ENCODE measurements around the gene EML1.

EML1 gene

GRCh38 chr14:99795046-99795445, 1.8 kb downstream of the EML1 start:
- Histone ChIP-seq H3K36me3 (ENCODE audit: insufficient read depth, low read length) (no peaks in the 10 kb centered on the region), H3K27me3 (ENCODE audit: insufficient read depth, low read length) (peaks cover 7% of the 10 kb centered on the region; the same call in 1 of the 2 replicates), H3K9me3 (ENCODE audit: insufficient read depth, low read depth, low read length) (no peaks in the 10 kb centered on the region), H3K9ac (ENCODE audit: low read depth, low read length) (no peak overlapping the region), H3K4me3 (ENCODE audit: low read length) (peak overlapping the region; percentile 80; the same call in 1 of the 2 replicates), H3K4me1 (ENCODE audit: insufficient read depth, low read length) (peaks cover 15% of the 10 kb centered on the region), H3K27ac (ENCODE audit: low read depth, low read length) (no peak overlapping the region)
- WGBS: 88% methylated on average over 4 of the region's 4 CpGs

DNA sequence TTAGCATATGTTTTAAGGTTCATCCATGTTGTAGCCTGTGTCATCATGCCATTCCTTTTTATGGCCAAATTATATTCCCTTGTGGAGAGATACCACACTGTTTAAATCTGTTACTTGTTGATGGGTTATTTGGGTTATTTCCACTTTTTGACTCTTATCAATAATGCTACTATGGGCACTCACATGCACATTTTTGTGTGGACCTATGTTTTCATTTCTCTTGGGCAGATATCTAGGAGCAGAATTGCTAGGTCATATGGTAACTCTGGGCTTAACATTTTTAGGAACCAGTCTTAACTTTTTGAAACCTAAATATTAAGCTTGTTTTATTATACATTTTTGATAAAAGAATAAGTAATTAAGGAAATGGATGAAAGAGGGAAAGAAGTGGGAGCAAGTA, 4.0 kb downstream of the EML1 start:
- Histone ChIP-seq H3K4me1 (ENCODE audit: insufficient read depth, low read length) (peaks cover 21% of the 10 kb centered on the region), H3K27me3 (ENCODE audit: insufficient read depth, low read length) (peaks cover 6% of the 10 kb centered on the region; the same call in 1 of the 2 replicates), H3K36me3 (ENCODE audit: insufficient read depth, low read length) (no peaks in the 10 kb centered on the region), H3K27ac (ENCODE audit: low read depth, low read length) (no peak overlapping the region), H3K4me3 (ENCODE audit: low read length) (no peak overlapping the region), H3K9me3 (ENCODE audit: insufficient read depth, low read depth, low read length) (no peaks in the 10 kb centered on the region), H3K9ac (ENCODE audit: low read depth, low read length) (no peak overlapping the region)

DNA sequence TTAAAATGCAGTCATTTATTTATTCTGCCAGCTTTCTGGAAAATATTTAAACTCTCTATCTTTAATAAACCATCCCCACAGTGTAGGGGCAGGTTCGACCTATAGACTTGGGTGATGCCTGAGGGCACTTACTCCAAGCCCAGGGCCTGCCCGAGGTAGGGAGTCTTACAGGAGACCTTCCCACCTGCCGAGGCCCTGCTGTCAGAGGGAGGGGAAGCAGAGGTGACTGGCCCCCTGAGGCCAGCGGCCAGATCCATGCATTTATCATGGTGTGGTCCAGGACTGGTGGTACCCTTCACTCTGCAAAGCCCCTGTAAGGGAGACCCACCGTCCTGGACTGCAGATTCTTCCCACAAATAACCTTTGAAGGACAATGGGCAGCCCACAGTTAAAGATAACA, 7.6 kb downstream of the EML1 start:
- Histone ChIP-seq H3K9me3 (ENCODE audit: insufficient read depth, low read depth, low read length) (no peaks in the 10 kb centered on the region), H3K4me1 (ENCODE audit: insufficient read depth, low read length) (peaks cover 20% of the 10 kb centered on the region; the same call in 1 of the 2 replicates), H3K9ac (ENCODE audit: low read depth, low read length) (no peak overlapping the region), H3K27ac (ENCODE audit: low read depth, low read length) (no peak overlapping the region), H3K4me3 (ENCODE audit: low read length) (no peak overlapping the region), H3K27me3 (ENCODE audit: insufficient read depth, low read length) (no peaks in the 10 kb centered on the region), H3K36me3 (ENCODE audit: insufficient read depth, low read length) (no peaks in the 10 kb centered on the region)
- 66% methylated on average over 5 of the region's 5 CpGs for WGBS

- 89% methylated on average over 13 of the region's 13 CpGs for WGBS
- no peak overlapping the region for H3K4me3 ChIP-seq (ENCODE audit: low read length)
- peaks cover 20% of the 10 kb centered on the region; the same call in 1 of the 2 replicates for H3K4me1 ChIP-seq (ENCODE audit: insufficient read depth, low read length)
- no peaks in the 10 kb centered on the region for H3K36me3 ChIP-seq (ENCODE audit: insufficient read depth, low read length)
- no peak overlapping the region for H3K9ac ChIP-seq (ENCODE audit: low read depth, low read length)
- H3K27me3 ChIP-seq (ENCODE audit: insufficient read depth, low read length): no peaks in the 10 kb centered on the region
- no peak overlapping the region for H3K27ac ChIP-seq (ENCODE audit: low read depth, low read length)
- H3K9me3 ChIP-seq (ENCODE audit: insufficient read depth, low read depth, low read length): no peaks in the 10 kb centered on the region
These were observed 9.3 kb downstream of the EML1 start for GRCh38 chr14:99802301-99803105.

DNA sequence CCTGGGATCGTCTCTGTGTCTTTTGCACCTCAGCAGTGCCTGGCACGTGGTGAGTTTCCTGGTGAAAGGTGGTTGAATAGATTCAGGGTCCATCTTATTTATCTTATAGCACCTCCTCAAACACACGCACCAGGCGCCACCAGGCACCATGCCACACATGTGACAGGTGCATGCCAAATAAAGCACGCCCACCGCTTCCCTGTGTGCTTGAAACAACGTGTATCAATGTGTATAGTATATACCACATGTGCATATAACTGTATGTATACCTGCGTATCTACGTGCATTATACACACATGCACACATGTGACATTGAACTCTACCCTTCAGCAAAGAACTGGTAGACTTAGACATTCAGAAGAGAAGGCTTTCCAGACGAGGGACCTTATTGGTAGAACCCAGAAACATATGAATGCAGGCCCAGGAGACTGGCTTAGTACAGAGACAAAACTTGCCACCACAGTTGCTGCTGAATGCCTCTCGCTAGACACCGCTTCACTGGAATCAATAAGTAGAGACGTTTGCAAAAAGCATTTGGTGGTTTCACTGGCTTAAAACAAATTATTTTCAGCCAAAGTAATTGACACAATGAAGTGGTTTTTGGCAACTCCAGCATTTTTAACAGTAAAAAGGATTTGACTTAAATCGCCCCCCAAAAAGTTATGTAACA, 10.0 kb downstream of the EML1 start:
- Histone ChIP-seq H3K36me3 (ENCODE audit: insufficient read depth, low read length) (no peaks in the 10 kb centered on the region), H3K27ac (ENCODE audit: low read depth, low read length) (no peak overlapping the region), H3K9ac (ENCODE audit: low read depth, low read length) (no peak overlapping the region), H3K27me3 (ENCODE audit: insufficient read depth, low read length) (no peaks in the 10 kb centered on the region), H3K4me3 (ENCODE audit: low read length) (no peak overlapping the region), H3K4me1 (ENCODE audit: insufficient read depth, low read length) (peaks cover 25% of the 10 kb centered on the region), H3K9me3 (ENCODE audit: insufficient read depth, low read depth, low read length) (no peaks in the 10 kb centered on the region)
- 94% methylated on average over 13 of the region's 14 CpGs for WGBS

- peaks cover 25% of the 10 kb centered on the region for H3K4me1 ChIP-seq (ENCODE audit: insufficient read depth, low read length)
- no peak overlapping the region for H3K9ac ChIP-seq (ENCODE audit: low read depth, low read length)
- no peak overlapping the region for H3K27ac ChIP-seq (ENCODE audit: low read depth, low read length)
- H3K9me3 ChIP-seq (ENCODE audit: insufficient read depth, low read depth, low read length): no peaks in the 10 kb centered on the region
- H3K36me3 ChIP-seq (ENCODE audit: insufficient read depth, low read length): no peaks in the 10 kb centered on the region
- WGBS: 93% methylated on average over 6 of the region's 6 CpGs
- H3K27me3 ChIP-seq (ENCODE audit: insufficient read depth, low read length): no peaks in the 10 kb centered on the region
- H3K4me3 ChIP-seq (ENCODE audit: low read length): no peak overlapping the region
These were observed 10.6 kb downstream of the EML1 start for GRCh38 chr14:99803803-99804202.

DNA sequence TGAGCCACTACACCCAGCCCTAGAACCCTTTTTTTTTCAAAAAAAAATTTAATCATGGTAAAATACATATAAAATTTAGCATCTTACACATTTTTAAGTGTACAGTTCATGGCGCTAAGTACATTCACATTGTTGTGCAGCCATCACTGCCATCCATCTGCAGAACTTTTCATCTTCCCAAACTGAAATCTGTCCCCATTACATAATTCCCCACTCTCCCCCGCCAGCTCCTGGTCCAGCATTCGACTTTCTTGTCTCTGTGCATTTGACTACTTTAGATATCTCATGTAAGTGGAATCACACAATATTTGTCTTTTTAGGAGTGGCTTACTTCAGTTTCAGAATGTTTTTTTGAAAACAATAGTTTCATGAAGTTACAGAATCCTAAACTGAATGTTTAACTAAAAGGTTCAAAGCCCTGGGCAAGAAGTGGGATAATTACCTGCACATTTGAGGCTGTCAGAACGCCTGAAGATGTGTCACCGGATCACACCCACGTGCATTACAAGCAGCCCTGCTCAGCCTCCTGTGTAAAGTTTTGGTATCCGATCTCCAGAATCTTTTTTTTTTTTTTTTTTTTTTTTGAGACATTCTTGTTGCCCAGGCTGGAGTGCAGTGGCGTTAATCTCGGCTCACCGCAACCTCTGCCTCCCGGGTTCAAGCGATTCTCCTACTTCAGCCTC, 12.7 kb downstream of the EML1 start:
- whole genome bisulfite sequencing: 93% methylated on average over 12 of the region's 12 CpGs
- Histone ChIP-seq H3K27me3 (ENCODE audit: insufficient read depth, low read length) (no peaks in the 10 kb centered on the region), H3K36me3 (ENCODE audit: insufficient read depth, low read length) (no peaks in the 10 kb centered on the region), H3K4me1 (ENCODE audit: insufficient read depth, low read length) (peaks cover 23% of the 10 kb centered on the region), H3K4me3 (ENCODE audit: low read length) (no peak overlapping the region), H3K9ac (ENCODE audit: low read depth, low read length) (no peak overlapping the region), H3K27ac (ENCODE audit: low read depth, low read length) (no peak overlapping the region), H3K9me3 (ENCODE audit: insufficient read depth, low read depth, low read length) (no peaks in the 10 kb centered on the region)

- Histone ChIP-seq H3K4me1 (ENCODE audit: insufficient read depth, low read length) (peaks cover 19% of the 10 kb centered on the region), H3K27ac (ENCODE audit: low read depth, low read length) (no peak overlapping the region), H3K9me3 (ENCODE audit: insufficient read depth, low read depth, low read length) (no peaks in the 10 kb centered on the region), H3K9ac (ENCODE audit: low read depth, low read length) (no peak overlapping the region), H3K4me3 (ENCODE audit: low read length) (no peak overlapping the region), H3K27me3 (ENCODE audit: insufficient read depth, low read length) (no peaks in the 10 kb centered on the region), H3K36me3 (ENCODE audit: insufficient read depth, low read length) (no peaks in the 10 kb centered on the region)
- 95% methylated on average over 10 of the region's 10 CpGs for WGBS
These were observed 13.6 kb downstream of the EML1 start for GRCh38 chr14:99806836-99807235.

DNA sequence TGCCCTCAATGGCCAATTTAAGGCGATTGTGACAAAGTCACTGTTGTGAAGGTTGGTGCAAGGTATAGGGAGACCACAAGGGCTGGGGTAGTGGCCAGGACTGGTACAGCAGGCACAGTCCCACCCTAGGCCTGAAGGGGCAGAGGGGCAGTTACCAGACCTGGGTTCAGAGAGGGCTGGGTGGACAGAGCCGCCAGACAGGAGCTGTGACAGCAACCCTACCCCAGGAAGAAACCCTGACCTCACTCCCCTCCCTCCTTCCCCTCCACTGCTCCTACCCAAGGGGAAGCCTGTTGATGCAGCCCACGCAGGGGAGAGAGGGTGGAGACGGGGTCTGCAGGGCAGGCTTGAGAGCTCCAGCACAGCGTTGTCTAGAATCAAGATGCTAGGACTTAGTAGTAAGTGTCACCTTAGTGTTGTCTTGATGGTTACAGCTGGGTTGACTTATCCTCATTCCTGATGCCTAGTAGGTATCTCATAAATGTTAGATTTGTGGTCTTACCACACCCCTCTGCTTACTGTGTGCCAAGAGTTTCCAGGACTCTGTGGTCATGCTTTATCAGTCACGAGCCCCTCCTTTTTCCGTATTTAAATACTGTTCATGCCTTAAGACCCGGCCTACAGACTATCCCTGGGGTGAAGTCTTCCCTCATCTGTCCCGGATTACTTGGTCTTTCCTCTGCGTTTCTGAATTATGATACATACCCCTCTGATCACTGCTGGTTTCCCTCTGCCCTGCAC, 14.4 kb downstream of the EML1 start:
- Histone ChIP-seq H3K4me3 (ENCODE audit: low read length) (no peak overlapping the region), H3K36me3 (ENCODE audit: insufficient read depth, low read length) (no peaks in the 10 kb centered on the region), H3K4me1 (ENCODE audit: insufficient read depth, low read length) (peaks cover 15% of the 10 kb centered on the region), H3K27ac (ENCODE audit: low read depth, low read length) (no peak overlapping the region), H3K9me3 (ENCODE audit: insufficient read depth, low read depth, low read length) (no peaks in the 10 kb centered on the region), H3K27me3 (ENCODE audit: insufficient read depth, low read length) (no peaks in the 10 kb centered on the region), H3K9ac (ENCODE audit: low read depth, low read length) (no peak overlapping the region)
- WGBS: 91% methylated on average over 10 of the region's 10 CpGs

GRCh38 chr14:99808154-99808505, 14.9 kb downstream of the EML1 start:
- Histone ChIP-seq H3K36me3 (ENCODE audit: insufficient read depth, low read length) (no peaks in the 10 kb centered on the region), H3K4me1 (ENCODE audit: insufficient read depth, low read length) (peaks cover 15% of the 10 kb centered on the region), H3K9me3 (ENCODE audit: insufficient read depth, low read depth, low read length) (no peaks in the 10 kb centered on the region), H3K4me3 (ENCODE audit: low read length) (no peak overlapping the region), H3K27ac (ENCODE audit: low read depth, low read length) (no peak overlapping the region), H3K9ac (ENCODE audit: low read depth, low read length) (no peak overlapping the region), H3K27me3 (ENCODE audit: insufficient read depth, low read length) (no peaks in the 10 kb centered on the region)
- WGBS: 83% methylated on average over 4 of the region's 5 CpGs

GRCh38 chr14:99808515-99808914, 15.3 kb downstream of the EML1 start:
- no peak overlapping the region for H3K9ac ChIP-seq (ENCODE audit: low read depth, low read length)
- H3K9me3 ChIP-seq (ENCODE audit: insufficient read depth, low read depth, low read length): no peaks in the 10 kb centered on the region
- no peak overlapping the region for H3K4me3 ChIP-seq (ENCODE audit: low read length)
- WGBS: 100% methylated on average over 2 of the region's 3 CpGs
- no peaks in the 10 kb centered on the region for H3K36me3 ChIP-seq (ENCODE audit: insufficient read depth, low read length)
- H3K27ac ChIP-seq (ENCODE audit: low read depth, low read length): no peak overlapping the region
- H3K4me1 ChIP-seq (ENCODE audit: insufficient read depth, low read length): peaks cover 14% of the 10 kb centered on the region
- no peaks in the 10 kb centered on the region for H3K27me3 ChIP-seq (ENCODE audit: insufficient read depth, low read length)
